Measurements from ENCODE around the gene OR6A2.

- TF ChIP-seq EZH2 (IDR thresholded peaks at IDR 0.05; ENCODE audit: borderline replicate concordance, low read length) (no peak), CTCF (conservative IDR thresholded peaks at IDR 0.05 in 1 of 2, IDR thresholded peaks at IDR 0.05 in 1 of 2; ENCODE audit: extremely low read depth in 1 of 2, insufficient read depth in 1 of 2, low read depth in 1 of 2, low read length in 2 of 2) (no peak)
Observed at GRCh38 chr11:6746626-6747025, 52.9 kb downstream of the OR6A2 start.

Measured in mammary epithelial cell (primary cell).